Mesenchymal stem cell (in vitro differentiated cells and primary cell): ENCODE results near the gene MAP3K4.

Experiments
- DNase-seq: peaks from one replicate; pipeline ENCODE4 v3.0.0-alpha.2; 2013
- H2AFZ ChIP-seq: one replicate; pipeline ENCODE4 v1.6.1; 2013; ENCODE audit warnings: low read depth, mild to moderate bottlenecking, control low read depth, inconsistent platforms, low read length, moderate library complexity
- H2AK5ac ChIP-seq: 2 replicates; pipeline ENCODE4 v1.6.1; 2013; ENCODE audit warnings: low read length, moderate library complexity, mild to moderate bottlenecking, inconsistent platforms; ENCODE audit not compliant: severe bottlenecking
- H2BK120ac ChIP-seq: one replicate; pipeline ENCODE4 v1.6.1; 2013; ENCODE audit warnings: low read depth, mild to moderate bottlenecking, inconsistent platforms, low read length, moderate library complexity
- H2BK12ac ChIP-seq, 2 experiments: one replicate each; pipeline ENCODE4 v1.6.1; 2013; ENCODE audit warnings: inconsistent platforms in 2 of 2, low read length in 2 of 2, mild to moderate bottlenecking in 2 of 2, moderate library complexity in 2 of 2, control low read depth in 1 of 2
- H2BK15ac ChIP-seq: one replicate; pipeline ENCODE4 v1.6.1; 2013; ENCODE audit warnings: mild to moderate bottlenecking, low read depth, inconsistent platforms; ENCODE audit not compliant: poor library complexity, severe bottlenecking
- H2BK5ac ChIP-seq: 2 replicates; pipeline ENCODE4 v1.6.1; 2013; ENCODE audit warnings: low read depth, mild to moderate bottlenecking, low read length, control low read depth, inconsistent platforms; ENCODE audit not compliant: poor library complexity, severe bottlenecking
- H3K14ac ChIP-seq, 2 experiments: one replicate each; pipeline ENCODE4 v1.6.1; 2013; ENCODE audit warnings: inconsistent platforms in 2 of 2, low read length in 2 of 2, control low read depth in 1 of 2, mild to moderate bottlenecking in 1 of 2, moderate library complexity in 1 of 2
- H3K18ac ChIP-seq, 2 experiments: one replicate each; pipeline ENCODE4 v1.6.1; 2013; ENCODE audit warnings: inconsistent platforms in 2 of 2, low read length in 2 of 2, control low read depth in 1 of 2, low read depth in 1 of 2, mild to moderate bottlenecking in 1 of 2
- H3K23ac ChIP-seq, 2 experiments: one replicate each; pipeline ENCODE4 v1.6.1; 2013; ENCODE audit warnings: inconsistent platforms in 2 of 2, low read length in 2 of 2, mild to moderate bottlenecking in 2 of 2, moderate library complexity in 2 of 2, control low read depth in 1 of 2
- H3K27ac ChIP-seq: 2 replicates; pipeline ENCODE4 v1.5.1; 2013; ENCODE audit warnings: mild to moderate bottlenecking, moderate library complexity, low read length, control low read depth, inconsistent platforms; ENCODE audit not compliant: poor library complexity, severe bottlenecking
- H3K27me3 ChIP-seq, 2 experiments: 2 replicates each; pipeline versions ENCODE4 v1.6.1 to v1.7.0; 2013; ENCODE audit warnings: low read length in 2 of 2, mild to moderate bottlenecking in 2 of 2, moderate library complexity in 2 of 2, control low read depth in 1 of 2, inconsistent platforms in 1 of 2; ENCODE audit not compliant: control insufficient read depth in 1 of 2, insufficient read depth in 1 of 2
- H3K36me3 ChIP-seq, 2 experiments: 2 replicates each; pipeline versions ENCODE4 v1.6.1 to v1.7.0; 2013; ENCODE audit warnings: low read length in 2 of 2, control low read depth in 1 of 2, inconsistent platforms in 1 of 2, low read depth in 1 of 2, mild to moderate bottlenecking in 1 of 2; ENCODE audit not compliant: insufficient read depth in 2 of 2, control insufficient read depth in 1 of 2
- H3K4ac ChIP-seq, 2 experiments: one replicate each; pipeline ENCODE4 v1.6.1; 2013; ENCODE audit warnings: inconsistent platforms in 2 of 2, low read length in 2 of 2, mild to moderate bottlenecking in 2 of 2, moderate library complexity in 2 of 2, control low read depth in 1 of 2, low read depth in 1 of 2
- H3K4me1 ChIP-seq: 2 replicates; pipeline ENCODE4 v1.6.1; 2013; ENCODE audit warnings: low read depth, low read length, control low read depth; ENCODE audit not compliant: control insufficient read depth, insufficient read depth
- H3K4me2 ChIP-seq: 2 replicates; pipeline ENCODE4 v1.6.1; 2013; ENCODE audit warnings: low read length, mild to moderate bottlenecking, inconsistent platforms; ENCODE audit not compliant: poor library complexity, severe bottlenecking
- H3K4me3 ChIP-seq, 2 experiments: 2 replicates each; pipeline versions ENCODE4 v1.5.1 to v1.7.0; 2013; ENCODE audit warnings: low read length in 2 of 2, mild to moderate bottlenecking in 2 of 2, control low read depth in 1 of 2, low read depth in 1 of 2; ENCODE audit not compliant: insufficient read depth in 1 of 2
- H3K79me1 ChIP-seq: replicated peaks from 2 replicates; pipeline ENCODE4 v1.6.1; 2013; ENCODE audit warnings: mild to moderate bottlenecking, control low read depth, low read length, inconsistent platforms; ENCODE audit not compliant: poor library complexity, severe bottlenecking
- H3K9ac ChIP-seq: 2 replicates; pipeline ENCODE4 v1.7.0; 2013; ENCODE audit warnings: mild to moderate bottlenecking, low read length, moderate library complexity
- H3K9me3 ChIP-seq: 2 replicates; pipeline ENCODE4 v1.7.0; 2013; ENCODE audit warnings: mild to moderate bottlenecking, low read length; ENCODE audit not compliant: control insufficient read depth
- H4K8ac ChIP-seq: one replicate; pipeline ENCODE4 v1.6.1; 2013; ENCODE audit warnings: inconsistent platforms, mild to moderate bottlenecking, low read length, moderate library complexity
- H4K91ac ChIP-seq: one replicate; pipeline ENCODE4 v1.6.1; 2013; ENCODE audit warnings: mild to moderate bottlenecking, low read length, inconsistent platforms
- WGBS: methylation state at CpG from one replicate; pipeline ENCODE4 v1.1.7; 2013; ENCODE audit warnings: mixed read lengths; 5-methylcytosine and 5-hydroxymethylcytosine counted together

MAP3K4 gene

GRCh38 chr6:161066511-161066910 lies 74.9 kb downstream of the MAP3K4 start:
- H4K91ac ChIP-seq, result no peak overlapping the region
- H2AK5ac ChIP-seq, result no peak overlapping the region
- H3K23ac ChIP-seq, result no peak overlapping the region
- peaks cover 0 to 15% of the 10 kb centered on the region in 2 experiments for H3K36me3 ChIP-seq
- WGBS, result 94% methylated on average over 3 of the region's 3 CpGs
- H2BK12ac ChIP-seq, result no peak overlapping the region
- DNase-seq, result no peak
- H3K79me1 ChIP-seq, result peaks cover 19% of the 10 kb centered on the region
- no peak overlapping the region for H2AFZ ChIP-seq
- H4K8ac ChIP-seq, result no peak overlapping the region
- no peak overlapping the region for H3K4ac ChIP-seq
- H2BK120ac ChIP-seq, result no peak overlapping the region
- no peak overlapping the region for H2BK5ac ChIP-seq
- no peaks in the 10 kb centered on the region for H3K27me3 ChIP-seq
- no peak overlapping the region for H2BK15ac ChIP-seq
- no peak overlapping the region for H3K18ac ChIP-seq
- no peaks in the 10 kb centered on the region for H3K9me3 ChIP-seq
- no peak overlapping the region for H3K4me3 ChIP-seq
- no peak overlapping the region for H3K9ac ChIP-seq
- H3K14ac ChIP-seq, result no peak overlapping the region
- H3K4me2 ChIP-seq, result no peak overlapping the region
- H3K27ac ChIP-seq, result no peak overlapping the region
- no peaks in the 10 kb centered on the region for H3K4me1 ChIP-seq

GRCh38 chr6:161067749-161068148 lies 76.2 kb downstream of the MAP3K4 start:
- Histone ChIP-seq H3K23ac (no peak overlapping the region), H2AFZ (no peak overlapping the region), H3K4ac (no peak overlapping the region), H3K79me1 (peaks cover 19% of the 10 kb centered on the region), H2BK12ac (no peak overlapping the region), H3K4me3 (no peak overlapping the region), H3K36me3 (peaks cover 0 to 19% of the 10 kb centered on the region in 2 experiments), H3K4me1 (no peaks in the 10 kb centered on the region), H2BK15ac (no peak overlapping the region), H3K27ac (no peak overlapping the region), H3K9ac (no peak overlapping the region), H2BK5ac (no peak overlapping the region), H3K9me3 (no peaks in the 10 kb centered on the region), H2AK5ac (no peak overlapping the region), H3K18ac (no peak overlapping the region), H4K8ac (no peak overlapping the region), H3K14ac (no peak overlapping the region), H4K91ac (no peak overlapping the region), H3K4me2 (no peak overlapping the region), H2BK120ac (no peak overlapping the region), H3K27me3 (no peaks in the 10 kb centered on the region)
- WGBS, result 71% methylated on average over 1 of the region's 3 CpGs
- no peak for DNase-seq

GRCh38 chr6:161068321-161068741 lies 76.8 kb downstream of the MAP3K4 start:
- no peak overlapping the region for H2AK5ac ChIP-seq
- no peak overlapping the region for H2AFZ ChIP-seq
- no peak overlapping the region for H3K4me3 ChIP-seq
- H3K4me2 ChIP-seq, result no peak overlapping the region
- H4K91ac ChIP-seq, result no peak overlapping the region
- no peak overlapping the region for H3K14ac ChIP-seq
- no peak overlapping the region for H2BK12ac ChIP-seq
- WGBS, result 50% methylated on average over 3 of the region's 3 CpGs
- no peak overlapping the region for H2BK15ac ChIP-seq
- no peak overlapping the region for H3K23ac ChIP-seq
- no peak overlapping the region for H3K4ac ChIP-seq
- H3K27ac ChIP-seq, result no peak overlapping the region
- H3K9me3 ChIP-seq, result no peaks in the 10 kb centered on the region
- peaks cover 19% of the 10 kb centered on the region for H3K79me1 ChIP-seq
- H3K9ac ChIP-seq, result no peak overlapping the region
- peaks cover 0 to 22% of the 10 kb centered on the region in 2 experiments for H3K36me3 ChIP-seq
- no peak overlapping the region for H2BK120ac ChIP-seq
- H3K4me1 ChIP-seq, result no peaks in the 10 kb centered on the region
- H3K18ac ChIP-seq, result no peak overlapping the region
- no peak for DNase-seq
- H3K27me3 ChIP-seq, result no peaks in the 10 kb centered on the region
- H4K8ac ChIP-seq, result no peak overlapping the region
- H2BK5ac ChIP-seq, result no peak overlapping the region

- Histone ChIP-seq H3K27ac (no peak overlapping the region), H3K79me1 (peaks cover 11% of the 10 kb centered on the region), H2AFZ (no peak overlapping the region), H3K18ac (no peak overlapping the region), H3K4me2 (no peak overlapping the region), H2AK5ac (no peak overlapping the region), H4K8ac (no peak overlapping the region), H2BK5ac (no peak overlapping the region), H3K14ac (no peak overlapping the region), H3K27me3 (no peaks in the 10 kb centered on the region), H2BK12ac (no peak overlapping the region), H4K91ac (no peak overlapping the region), H3K4me1 (no peaks in the 10 kb centered on the region), H3K9ac (no peak overlapping the region), H3K36me3 (peaks cover 7 to 54% of the 10 kb centered on the region in 2 experiments), H3K4ac (no peak overlapping the region), H2BK15ac (no peak overlapping the region), H3K23ac (no peak overlapping the region), H3K4me3 (no peak overlapping the region), H3K9me3 (no peaks in the 10 kb centered on the region), H2BK120ac (no peak overlapping the region)
- 97% methylated on average over 5 of the region's 5 CpGs for WGBS
- DNase-seq, result no peak
Observed at GRCh38 chr6:161073930-161074329, 82.4 kb downstream of the MAP3K4 start.
